ENCODE measurements around the gene UNC13C.
A peak's percentile ranks its signal among the peaks of the same experiment; 100 is the strongest.

UNC13C gene

GRCh38 chr15:54364961-54365360 lies 386.7 kb downstream of the UNC13C start:
- Histone ChIP-seq H2BK120ac (ENCODE audit: insufficient read depth, low read length, poor library complexity) (no peak overlapping the region), H3K36me3 (ENCODE audit: control insufficient read depth in 1 of 2, insufficient read depth in 2 of 2, low read length in 2 of 2) (no peaks in the 10 kb centered on the region), H3K9ac (ENCODE audit: low read length) (no peak overlapping the region), H4K91ac (ENCODE audit: low read depth, low read length) (no peak overlapping the region), H4K8ac (ENCODE audit: low read depth, low read length) (no peak overlapping the region), H3K27ac (ENCODE audit: low read depth, low read length) (no peak overlapping the region), H3K23ac (ENCODE audit: low read length) (no peak overlapping the region), H4K12ac (ENCODE audit: low read depth, low read length) (no peak overlapping the region), H2AK5ac (ENCODE audit: low read length) (no peak overlapping the region), H3K79me2 (ENCODE audit: control insufficient read depth, insufficient read depth, low read length, poor library complexity) (no peaks in the 10 kb centered on the region), H2AFZ (ENCODE audit: insufficient read depth, low read length, poor library complexity) (no peak overlapping the region), H3K4ac (ENCODE audit: low read depth, low read length) (no peak overlapping the region), H3K4me1 (ENCODE audit: control insufficient read depth in 1 of 2, insufficient read depth in 2 of 2, low read length in 2 of 2) (no peaks in the 10 kb centered on the region), H3K4me3 (ENCODE audit: low read depth, low read length) (no peak overlapping the region), H2BK12ac (ENCODE audit: low read length) (no peak overlapping the region), H3K4me2 (ENCODE audit: low read length) (no peak overlapping the region), H3K9me3 (ENCODE audit: insufficient read depth, low read depth, low read length) (no peaks in the 10 kb centered on the region), H3K79me1 (ENCODE audit: low read length) (no peaks in the 10 kb centered on the region), H2BK5ac (ENCODE audit: low read depth, low read length, poor library complexity) (no peak overlapping the region), H3K14ac (ENCODE audit: low read length) (no peak overlapping the region), H3K27me3 (ENCODE audit: insufficient read depth, low read length) (no peaks in the 10 kb centered on the region), H3K18ac (ENCODE audit: low read length) (no peak overlapping the region)
- no peak for DNase-seq
- WGBS (ENCODE audit: extremely low coverage, insufficient coverage, insufficient read length) = no CpG with 5 or more reads among the region's 3 CpGs

- Histone ChIP-seq H3K27me3 (ENCODE audit: insufficient read depth, low read length) (no peaks in the 10 kb centered on the region), H3K9me3 (ENCODE audit: insufficient read depth, low read depth, low read length) (no peaks in the 10 kb centered on the region), H3K4ac (ENCODE audit: low read depth, low read length) (no peak overlapping the region), H3K79me2 (ENCODE audit: control insufficient read depth, insufficient read depth, low read length, poor library complexity) (no peaks in the 10 kb centered on the region), H3K4me1 (ENCODE audit: control insufficient read depth in 1 of 2, insufficient read depth in 2 of 2, low read length in 2 of 2) (no peaks in the 10 kb centered on the region), H3K27ac (ENCODE audit: low read depth, low read length) (no peak overlapping the region), H2BK120ac (ENCODE audit: insufficient read depth, low read length, poor library complexity) (no peak overlapping the region), H3K23ac (ENCODE audit: low read length) (no peak overlapping the region), H3K4me3 (ENCODE audit: low read depth, low read length) (no peak overlapping the region), H2BK12ac (ENCODE audit: low read length) (no peak overlapping the region), H2BK5ac (ENCODE audit: low read depth, low read length, poor library complexity) (no peak overlapping the region), H2AK5ac (ENCODE audit: low read length) (no peak overlapping the region), H3K14ac (ENCODE audit: low read length) (no peak overlapping the region), H4K91ac (ENCODE audit: low read depth, low read length) (no peak overlapping the region), H3K79me1 (ENCODE audit: low read length) (no peaks in the 10 kb centered on the region), H4K12ac (ENCODE audit: low read depth, low read length) (no peak overlapping the region), H3K36me3 (ENCODE audit: control insufficient read depth in 1 of 2, insufficient read depth in 2 of 2, low read length in 2 of 2) (no peaks in the 10 kb centered on the region), H3K9ac (ENCODE audit: low read length) (no peak overlapping the region), H2AFZ (ENCODE audit: insufficient read depth, low read length, poor library complexity) (no peak overlapping the region), H3K18ac (ENCODE audit: low read length) (no peak overlapping the region), H4K8ac (ENCODE audit: low read depth, low read length) (no peak overlapping the region), H3K4me2 (ENCODE audit: low read length) (no peak overlapping the region)
- WGBS (ENCODE audit: extremely low coverage, insufficient coverage, insufficient read length) = no CpG with 5 or more reads among the region's 2 CpGs
- no peak for DNase-seq
These were observed 395.1 kb downstream of the UNC13C start for GRCh38 chr15:54373332-54373731.

- no peak overlapping the region for H2AK5ac ChIP-seq (ENCODE audit: low read length)
- H4K8ac ChIP-seq (ENCODE audit: low read depth, low read length) = no peak overlapping the region
- no peak overlapping the region for H2BK120ac ChIP-seq (ENCODE audit: insufficient read depth, low read length, poor library complexity)
- no peak overlapping the region for H3K4ac ChIP-seq (ENCODE audit: low read depth, low read length)
- no peak overlapping the region for H3K4me2 ChIP-seq (ENCODE audit: low read length)
- no peak overlapping the region for H3K14ac ChIP-seq (ENCODE audit: low read length)
- no peaks in the 10 kb centered on the region for H3K27me3 ChIP-seq (ENCODE audit: insufficient read depth, low read length)
- no peaks in the 10 kb centered on the region for H3K79me1 ChIP-seq (ENCODE audit: low read length)
- no peak overlapping the region for H3K23ac ChIP-seq (ENCODE audit: low read length)
- H2BK12ac ChIP-seq (ENCODE audit: low read length) = no peak overlapping the region
- no peaks in the 10 kb centered on the region for H3K79me2 ChIP-seq (ENCODE audit: control insufficient read depth, insufficient read depth, low read length, poor library complexity)
- no CpG with 5 or more reads among the region's 5 CpGs for WGBS (ENCODE audit: extremely low coverage, insufficient coverage, insufficient read length)
- no peaks in the 10 kb centered on the region for H3K36me3 ChIP-seq (ENCODE audit: control insufficient read depth in 1 of 2, insufficient read depth in 2 of 2, low read length in 2 of 2)
- no peaks in the 10 kb centered on the region for H3K4me1 ChIP-seq (ENCODE audit: control insufficient read depth in 1 of 2, insufficient read depth in 2 of 2, low read length in 2 of 2)
- no peak overlapping the region for H2AFZ ChIP-seq (ENCODE audit: insufficient read depth, low read length, poor library complexity)
- no peak overlapping the region for H4K12ac ChIP-seq (ENCODE audit: low read depth, low read length)
- no peak overlapping the region for H2BK5ac ChIP-seq (ENCODE audit: low read depth, low read length, poor library complexity)
- H3K27ac ChIP-seq (ENCODE audit: low read depth, low read length) = no peak overlapping the region
- H3K9me3 ChIP-seq (ENCODE audit: insufficient read depth, low read depth, low read length) = no peaks in the 10 kb centered on the region
- no peak overlapping the region for H3K4me3 ChIP-seq (ENCODE audit: low read depth, low read length)
- DNase-seq = no peak
- H3K18ac ChIP-seq (ENCODE audit: low read length) = no peak overlapping the region
- H4K91ac ChIP-seq (ENCODE audit: low read depth, low read length) = no peak overlapping the region
- no peak overlapping the region for H3K9ac ChIP-seq (ENCODE audit: low read length)
These were observed 396.1 kb downstream of the UNC13C start for GRCh38 chr15:54374184-54374952.

- Histone ChIP-seq H2AFZ (ENCODE audit: insufficient read depth, low read length, poor library complexity) (no peak overlapping the region), H3K36me3 (ENCODE audit: control insufficient read depth in 1 of 2, insufficient read depth in 2 of 2, low read length in 2 of 2) (no peaks in the 10 kb centered on the region), H3K9ac (ENCODE audit: low read length) (no peak overlapping the region), H3K4ac (ENCODE audit: low read depth, low read length) (no peak overlapping the region), H3K79me2 (ENCODE audit: control insufficient read depth, insufficient read depth, low read length, poor library complexity) (no peaks in the 10 kb centered on the region), H4K91ac (ENCODE audit: low read depth, low read length) (no peak overlapping the region), H4K12ac (ENCODE audit: low read depth, low read length) (no peak overlapping the region), H3K27ac (ENCODE audit: low read depth, low read length) (no peak overlapping the region), H3K79me1 (ENCODE audit: low read length) (no peaks in the 10 kb centered on the region), H3K27me3 (ENCODE audit: insufficient read depth, low read length) (no peaks in the 10 kb centered on the region), H4K8ac (ENCODE audit: low read depth, low read length) (no peak overlapping the region), H2BK12ac (ENCODE audit: low read length) (no peak overlapping the region), H3K4me2 (ENCODE audit: low read length) (no peak overlapping the region), H3K23ac (ENCODE audit: low read length) (no peak overlapping the region), H2BK120ac (ENCODE audit: insufficient read depth, low read length, poor library complexity) (no peak overlapping the region), H2AK5ac (ENCODE audit: low read length) (no peak overlapping the region), H3K4me1 (ENCODE audit: control insufficient read depth in 1 of 2, insufficient read depth in 2 of 2, low read length in 2 of 2) (no peaks in the 10 kb centered on the region), H3K18ac (ENCODE audit: low read length) (no peak overlapping the region), H3K14ac (ENCODE audit: low read length) (no peak overlapping the region), H2BK5ac (ENCODE audit: low read depth, low read length, poor library complexity) (no peak overlapping the region), H3K4me3 (ENCODE audit: low read depth, low read length) (no peak overlapping the region), H3K9me3 (ENCODE audit: insufficient read depth, low read depth, low read length) (no peaks in the 10 kb centered on the region)
- WGBS (ENCODE audit: extremely low coverage, insufficient coverage, insufficient read length) = no CpG with 5 or more reads among the region's 1 CpG
- DNase-seq = peak in 1 of 2 donors; percentile 40
These were observed 409.6 kb downstream of the UNC13C start for GRCh38 chr15:54387799-54388198.

Data from trophoblast cell (in vitro differentiated cells and primary cell).